ENCODE results near the gene ARAP1. TPM values are rescaled to one million over a fixed set of nuclear protein-coding genes. Genes with fewer than 3 reads are reported as not detected.

Gene ARAP1
- total RNA-seq, 1 experiment from 2014 or later, result 73.6 TPM

DNA sequence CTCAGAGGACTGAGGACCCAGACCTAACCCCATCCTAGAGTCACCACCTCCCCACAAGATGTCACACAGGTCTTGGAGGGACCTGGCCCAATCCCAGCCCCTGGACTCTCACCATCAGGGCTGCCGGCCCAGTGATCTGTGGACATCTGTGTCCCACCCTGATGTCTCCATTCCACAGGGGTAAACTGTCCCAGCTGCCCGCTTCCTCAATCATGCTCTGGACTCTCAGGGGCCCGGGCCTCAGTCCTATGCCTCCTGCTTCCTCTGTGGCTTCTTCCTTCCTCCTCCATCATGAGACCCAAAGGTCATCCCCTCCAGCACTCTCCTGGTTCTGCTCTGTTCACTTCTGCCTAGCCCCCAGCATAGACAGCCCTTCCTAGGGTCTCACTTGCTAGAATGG, 32.2 kb downstream of the ARAP1 start:
- no TSS peak for BruUV-seq (replicated peaks)
- ATAC-seq (no peak), DNase-seq (ENCODE audit: low read depth, low spot score) (no peak)
- TF ChIP-seq TCF7L2 (IDR thresholded peaks at IDR 0.05; ENCODE audit: low read depth, low read length) (no peak), POLR2AphosphoS5 (IDR thresholded peaks at IDR 0.05; ENCODE audit: low read depth, low read length) (no peak), SIN3A (IDR thresholded peaks at IDR 0.05; ENCODE audit: borderline replicate concordance, insufficient read depth, low read depth, low read length) (no peak)
- TF ChIP-seq, protein P1, sequence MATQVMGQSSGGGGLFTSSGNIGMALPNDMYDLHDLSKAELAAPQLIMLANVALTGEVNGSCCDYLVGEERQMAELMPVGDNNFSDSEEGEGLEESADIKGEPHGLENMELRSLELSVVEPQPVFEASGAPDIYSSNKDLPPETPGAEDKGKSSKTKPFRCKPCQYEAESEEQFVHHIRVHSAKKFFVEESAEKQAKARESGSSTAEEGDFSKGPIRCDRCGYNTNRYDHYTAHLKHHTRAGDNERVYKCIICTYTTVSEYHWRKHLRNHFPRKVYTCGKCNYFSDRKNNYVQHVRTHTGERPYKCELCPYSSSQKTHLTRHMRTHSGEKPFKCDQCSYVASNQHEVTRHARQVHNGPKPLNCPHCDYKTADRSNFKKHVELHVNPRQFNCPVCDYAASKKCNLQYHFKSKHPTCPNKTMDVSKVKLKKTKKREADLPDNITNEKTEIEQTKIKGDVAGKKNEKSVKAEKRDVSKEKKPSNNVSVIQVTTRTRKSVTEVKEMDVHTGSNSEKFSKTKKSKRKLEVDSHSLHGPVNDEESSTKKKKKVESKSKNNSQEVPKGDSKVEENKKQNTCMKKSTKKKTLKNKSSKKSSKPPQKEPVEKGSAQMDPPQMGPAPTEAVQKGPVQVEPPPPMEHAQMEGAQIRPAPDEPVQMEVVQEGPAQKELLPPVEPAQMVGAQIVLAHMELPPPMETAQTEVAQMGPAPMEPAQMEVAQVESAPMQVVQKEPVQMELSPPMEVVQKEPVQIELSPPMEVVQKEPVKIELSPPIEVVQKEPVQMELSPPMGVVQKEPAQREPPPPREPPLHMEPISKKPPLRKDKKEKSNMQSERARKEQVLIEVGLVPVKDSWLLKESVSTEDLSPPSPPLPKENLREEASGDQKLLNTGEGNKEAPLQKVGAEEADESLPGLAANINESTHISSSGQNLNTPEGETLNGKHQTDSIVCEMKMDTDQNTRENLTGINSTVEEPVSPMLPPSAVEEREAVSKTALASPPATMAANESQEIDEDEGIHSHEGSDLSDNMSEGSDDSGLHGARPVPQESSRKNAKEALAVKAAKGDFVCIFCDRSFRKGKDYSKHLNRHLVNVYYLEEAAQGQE (IDR thresholded peaks at IDR 0.05; ENCODE audit: insufficient read depth in 1 of 2, low read depth in 2 of 2, low read length in 1 of 2), result no peak
- TF ChIP-seq, protein P2, sequence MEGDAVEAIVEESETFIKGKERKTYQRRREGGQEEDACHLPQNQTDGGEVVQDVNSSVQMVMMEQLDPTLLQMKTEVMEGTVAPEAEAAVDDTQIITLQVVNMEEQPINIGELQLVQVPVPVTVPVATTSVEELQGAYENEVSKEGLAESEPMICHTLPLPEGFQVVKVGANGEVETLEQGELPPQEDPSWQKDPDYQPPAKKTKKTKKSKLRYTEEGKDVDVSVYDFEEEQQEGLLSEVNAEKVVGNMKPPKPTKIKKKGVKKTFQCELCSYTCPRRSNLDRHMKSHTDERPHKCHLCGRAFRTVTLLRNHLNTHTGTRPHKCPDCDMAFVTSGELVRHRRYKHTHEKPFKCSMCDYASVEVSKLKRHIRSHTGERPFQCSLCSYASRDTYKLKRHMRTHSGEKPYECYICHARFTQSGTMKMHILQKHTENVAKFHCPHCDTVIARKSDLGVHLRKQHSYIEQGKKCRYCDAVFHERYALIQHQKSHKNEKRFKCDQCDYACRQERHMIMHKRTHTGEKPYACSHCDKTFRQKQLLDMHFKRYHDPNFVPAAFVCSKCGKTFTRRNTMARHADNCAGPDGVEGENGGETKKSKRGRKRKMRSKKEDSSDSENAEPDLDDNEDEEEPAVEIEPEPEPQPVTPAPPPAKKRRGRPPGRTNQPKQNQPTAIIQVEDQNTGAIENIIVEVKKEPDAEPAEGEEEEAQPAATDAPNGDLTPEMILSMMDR (IDR thresholded peaks at IDR 0.05), result no peak
- ChIA-PET POLR2A (no interaction called here), CTCF (no interaction called here)
- Histone ChIP-seq H3K27ac (ENCODE audit: low read length) (no peak overlapping the region), H3K4me3 (ENCODE audit: low read depth in 2 of 2, low read length in 2 of 2) (no peak overlapping the region), H3K9me3 (ENCODE audit: control insufficient read depth, insufficient read depth, low read depth, low read length) (no peaks in the 10 kb centered on the region), H3K36me3 (ENCODE audit: control insufficient read depth, insufficient read depth, low read length) (no peaks in the 10 kb centered on the region), H3K4me1 (ENCODE audit: control insufficient read depth, insufficient read depth, low read length) (peaks cover 19% of the 10 kb centered on the region), H3K27me3 (ENCODE audit: control insufficient read depth, insufficient read depth, low read length) (no peaks in the 10 kb centered on the region)
- intact Hi-C loops (cut with micrococcal nuclease; ENCODE audit: unreplicated experiment) (no loop called here), in situ Hi-C loops (cut with HindIII; ENCODE audit: low pct_unique_long_range_greater_than_20kb, low sequenced_read_pairs) (no loop called here)

DNA sequence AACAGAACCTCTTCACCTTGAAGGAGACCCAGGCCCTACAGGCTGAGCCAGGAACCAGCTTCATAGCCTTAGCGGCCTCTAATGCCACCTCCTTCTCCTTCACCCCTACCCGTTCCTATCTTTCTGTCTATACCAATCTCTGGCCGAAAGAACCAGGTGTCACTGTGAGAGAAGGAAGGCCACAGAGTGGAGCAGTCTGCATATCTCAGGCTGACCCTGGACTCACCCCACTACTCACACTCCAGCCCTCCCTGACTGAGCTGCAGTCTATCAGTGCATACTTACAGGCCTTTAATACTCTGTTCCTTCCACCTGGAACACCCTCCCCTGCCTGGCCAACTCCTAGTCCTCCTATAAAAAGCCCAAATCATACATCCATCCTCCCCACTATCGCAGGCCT, 32.7 kb downstream of the ARAP1 start:
- no peak overlapping the region for H3K4me3 ChIP-seq (ENCODE audit: low read depth in 2 of 2, low read length in 2 of 2)
- no peaks in the 10 kb centered on the region for H3K36me3 ChIP-seq (ENCODE audit: control insufficient read depth, insufficient read depth, low read length)

More for the DNA sequence above, 32.7 kb downstream of the ARAP1 start:
- no peak overlapping the region for H3K27ac ChIP-seq (ENCODE audit: low read length)
- peaks cover 19% of the 10 kb centered on the region for H3K4me1 ChIP-seq (ENCODE audit: control insufficient read depth, insufficient read depth, low read length)
- no TSS peak for BruUV-seq (replicated peaks)
- DNase-seq (ENCODE audit: low read depth, low spot score), result no peak
- no peaks in the 10 kb centered on the region for H3K27me3 ChIP-seq (ENCODE audit: control insufficient read depth, insufficient read depth, low read length)
- TF ChIP-seq, protein P2 (IDR thresholded peaks at IDR 0.05), result no peak
- TF ChIP-seq, protein P1 (IDR thresholded peaks at IDR 0.05; ENCODE audit: insufficient read depth in 1 of 2, low read depth in 2 of 2, low read length in 1 of 2), result no peak
- TF ChIP-seq TCF7L2 (IDR thresholded peaks at IDR 0.05; ENCODE audit: low read depth, low read length) (no peak), POLR2AphosphoS5 (IDR thresholded peaks at IDR 0.05; ENCODE audit: low read depth, low read length) (no peak), SIN3A (IDR thresholded peaks at IDR 0.05; ENCODE audit: borderline replicate concordance, insufficient read depth, low read depth, low read length) (no peak)
- no peaks in the 10 kb centered on the region for H3K9me3 ChIP-seq (ENCODE audit: control insufficient read depth, insufficient read depth, low read depth, low read length)
- in situ Hi-C loops (cut with HindIII; ENCODE audit: low pct_unique_long_range_greater_than_20kb, low sequenced_read_pairs) (no loop called here), intact Hi-C loops (cut with micrococcal nuclease; ENCODE audit: unreplicated experiment) (no loop called here)
- ATAC-seq, result no peak
- ChIA-PET POLR2A (interaction anchor here (0.6 kb wide), 1 partner anchor 22 kb away, joined by 3 read pairs; no protein-coding TSS in a partner anchor), CTCF (no interaction called here)

Data from Panc1 (cell line).